Myocyte (in vitro differentiated cells): ENCODE measurements around the gene COL27A1. TPM values are rescaled to one million over a fixed set of nuclear protein-coding genes. Genes with fewer than 3 reads are reported as not detected.
A peak's percentile ranks its signal among the peaks of the same experiment; 100 is the strongest.
"Not testable (repeated sequence)": the region's sequence is repeated elsewhere in the genome, so short reads cannot be mapped to it uniquely, and the experiment has no call there.

Source experiments
- DNase-seq: peaks from one replicate; pipeline ENCODE4 v3.0.0-alpha.2; 2012; ENCODE audit warnings: low read depth
- total RNA-seq: library from RNA; depleted of rRNA; stranded (reverse); fragments of >200 nt; gene quantifications from 2 replicates; pipeline ENCODE4 v1.2.3, GENCODE V29; 2014

Gene COL27A1
- total RNA-seq, 1 donor from 2014 or later = 2.9 TPM

GRCh38 chr9:114180696-114181606 lies 25.6 kb downstream of the COL27A1 start:
- DNase-seq = no peak

- peak; percentile 49 for DNase-seq
Observed at GRCh38 chr9:114181607-114182409, 26.5 kb downstream of the COL27A1 start.

GRCh38 chr9:114183006-114183405 lies 27.7 kb downstream of the COL27A1 start:
- no peak for DNase-seq

- DNase-seq = no peak
Observed at GRCh38 chr9:114184071-114184470, 28.7 kb downstream of the COL27A1 start.

- no peak for DNase-seq
Observed at GRCh38 chr9:114184866-114185265, 29.5 kb downstream of the COL27A1 start.

GRCh38 chr9:114185570-114186490 lies 30.5 kb downstream of the COL27A1 start:
- no peak for DNase-seq

GRCh38 chr9:114186605-114187289 lies 31.4 kb downstream of the COL27A1 start:
- no peak for DNase-seq

- DNase-seq = no peak
Observed at GRCh38 chr9:114187827-114188226, 32.5 kb downstream of the COL27A1 start.

GRCh38 chr9:114189823-114190562 lies 34.7 kb downstream of the COL27A1 start:
- no peak for DNase-seq

GRCh38 chr9:114190563-114190905 lies 35.2 kb downstream of the COL27A1 start:
- no peak for DNase-seq

GRCh38 chr9:114191402-114191801 lies 36.1 kb downstream of the COL27A1 start:
- DNase-seq = not testable (repeated sequence)

- DNase-seq = no peak
Observed at GRCh38 chr9:114192539-114192938, 37.2 kb downstream of the COL27A1 start.

- DNase-seq = no peak
Observed at GRCh38 chr9:114193090-114193489, 37.8 kb downstream of the COL27A1 start.

GRCh38 chr9:114196117-114196516 lies 40.8 kb downstream of the COL27A1 start:
- DNase-seq = no peak

- DNase-seq = no peak
Observed at GRCh38 chr9:114196979-114197622, 41.8 kb downstream of the COL27A1 start.

GRCh38 chr9:114198249-114199040 lies 43.1 kb downstream of the COL27A1 start:
- DNase-seq = no peak

GRCh38 chr9:114200721-114201300 lies 45.5 kb downstream of the COL27A1 start:
- DNase-seq = no peak

- no peak for DNase-seq
Observed at GRCh38 chr9:114202396-114202795, 47.1 kb downstream of the COL27A1 start.
